Activated CD4-positive, alpha-beta T cell treated with anti-CD3 and anti-CD28 coated beads for 1 hour (primary cell): ENCODE results near the gene PSME1.

Experiments used
- DNase-seq: peaks from one replicate; pipeline ENCODE4 v3.0.0-alpha.2; 2020

The PSME1 gene

GRCh38 chr14:24147761-24148428, 11.9 kb downstream of the PSME1 start:
- no peak for DNase-seq

- DNase-seq, result no peak
Measured at GRCh38 chr14:24149302-24149969, 13.4 kb downstream of the PSME1 start.

GRCh38 chr14:24150061-24150460, 14.1 kb downstream of the PSME1 start:
- no peak for DNase-seq

GRCh38 chr14:24150567-24150966, 14.6 kb downstream of the PSME1 start:
- no peak for DNase-seq

GRCh38 chr14:24150993-24151392, 15.0 kb downstream of the PSME1 start:
- no peak for DNase-seq

- DNase-seq, result no peak
Measured at GRCh38 chr14:24151404-24152080, 15.5 kb downstream of the PSME1 start.

- DNase-seq, result no peak
Measured at GRCh38 chr14:24155100-24155499, 19.1 kb downstream of the PSME1 start.

- DNase-seq, result no peak
Measured at GRCh38 chr14:24156840-24157239, 20.8 kb downstream of the PSME1 start.

- no peak for DNase-seq
Measured at GRCh38 chr14:24157331-24157730, 21.3 kb downstream of the PSME1 start.

GRCh38 chr14:24159777-24160498, 23.9 kb downstream of the PSME1 start:
- DNase-seq, result no peak

- no peak for DNase-seq
Measured at GRCh38 chr14:24160499-24160849, 24.5 kb downstream of the PSME1 start.

GRCh38 chr14:24160850-24161804, 25.1 kb downstream of the PSME1 start, which contains the start of gene IRF9:
Gene IRF9 (plus strand): TSS chr14:24161265. CDS start chr14:24162145, 880 bp downstream.
- DNase-seq, result peak; percentile 99

GRCh38 chr14:24162093-24162492, 26.1 kb downstream of the PSME1 start:
- DNase-seq, result no peak

- DNase-seq, result no peak
Measured at GRCh38 chr14:24164518-24164991, 28.6 kb downstream of the PSME1 start.

- no peak for DNase-seq
Measured at GRCh38 chr14:24165785-24166184, 29.8 kb downstream of the PSME1 start.

- no peak for DNase-seq
Measured at GRCh38 chr14:24167469-24168114, 31.6 kb downstream of the PSME1 start.

- DNase-seq, result peak; percentile 51
Measured at GRCh38 chr14:24171422-24172260, 35.6 kb downstream of the PSME1 start, which contains the start of gene REC8. Gene REC8 (plus strand): TSS chr14:24172080. CDS start chr14:24172553, 473 bp downstream.

GRCh38 chr14:24172261-24172860, 36.4 kb downstream of the PSME1 start:
- no peak for DNase-seq

GRCh38 chr14:24172871-24173281, 36.9 kb downstream of the PSME1 start:
- DNase-seq, result no peak

- DNase-seq, result no peak
Measured at GRCh38 chr14:24176599-24176998, 40.6 kb downstream of the PSME1 start.
